ENCODE results near the gene KCNE4. TPM values are rescaled to one million over a fixed set of nuclear protein-coding genes. Genes with fewer than 3 reads are reported as not detected.

Gene KCNE4
- total RNA-seq, 2 donors from 2014 or later, result 9.6 to 13.6 TPM

GRCh38 chr2:223020971-223021675 lies 30.9 kb upstream of the KCNE4 start:
- TF ChIP-seq CTCF (IDR thresholded peaks at IDR 0.05), result no peak
- Histone ChIP-seq H3K9me3 (no peaks in the 10 kb centered on the region), H3K4me3 (no peak overlapping the region), H3K36me3 (no peaks in the 10 kb centered on the region), H3K4me1 (ENCODE audit: control insufficient read depth in 1 of 2, low read depth in 2 of 2) (peaks cover 0 to under 1% of the 10 kb centered on the region in 2 donors), H3K27ac (no peak overlapping the region), H3K27me3 (replicated peaks; ENCODE audit: insufficient read depth) (no peaks in the 10 kb centered on the region)
- no peak for DNase-seq (ENCODE audit: low spot score)
- no peak for ATAC-seq (ENCODE audit: insufficient number of reproducible peaks, low FRiP score, low read depth)

GRCh38 chr2:223026357-223027110 lies 25.5 kb upstream of the KCNE4 start:
- Histone ChIP-seq H3K36me3 (no peaks in the 10 kb centered on the region), H3K9me3 (no peaks in the 10 kb centered on the region), H3K4me3 (no peak overlapping the region), H3K27ac (no peak overlapping the region), H3K27me3 (replicated peaks; ENCODE audit: insufficient read depth) (no peaks in the 10 kb centered on the region), H3K4me1 (ENCODE audit: control insufficient read depth in 1 of 2, low read depth in 2 of 2) (peaks cover 0 to 12% of the 10 kb centered on the region in 2 donors)
- DNase-seq (ENCODE audit: low spot score) (no peak), ATAC-seq (ENCODE audit: insufficient number of reproducible peaks, low FRiP score, low read depth) (no peak)
- no peak for TF ChIP-seq CTCF (IDR thresholded peaks at IDR 0.05)

- Histone ChIP-seq H3K4me3 (no peak overlapping the region), H3K27ac (no peak overlapping the region), H3K36me3 (no peaks in the 10 kb centered on the region), H3K9me3 (no peaks in the 10 kb centered on the region), H3K27me3 (replicated peaks; ENCODE audit: insufficient read depth) (no peaks in the 10 kb centered on the region), H3K4me1 (ENCODE audit: control insufficient read depth in 1 of 2, low read depth in 2 of 2) (peaks cover 0 to 12% of the 10 kb centered on the region in 2 donors)
- ATAC-seq (ENCODE audit: insufficient number of reproducible peaks, low FRiP score, low read depth), result peak; percentile 72
- no peak for TF ChIP-seq CTCF (IDR thresholded peaks at IDR 0.05)
- no peak for DNase-seq (ENCODE audit: low spot score)
Observed at GRCh38 chr2:223027442-223027841, 24.5 kb upstream of the KCNE4 start.

- ATAC-seq (ENCODE audit: insufficient number of reproducible peaks, low FRiP score, low read depth) (no peak), DNase-seq (ENCODE audit: low spot score) (no peak)
- H3K27me3 ChIP-seq (replicated peaks; ENCODE audit: insufficient read depth), result no peaks in the 10 kb centered on the region
- TF ChIP-seq CTCF (IDR thresholded peaks at IDR 0.05), result no peak
- no peaks in the 10 kb centered on the region for H3K36me3 ChIP-seq
- H3K9me3 ChIP-seq, result no peaks in the 10 kb centered on the region
- H3K4me1 ChIP-seq (ENCODE audit: control insufficient read depth in 1 of 2, low read depth in 2 of 2), result peaks cover 0 to 12% of the 10 kb centered on the region in 2 donors
- no peak overlapping the region for H3K27ac ChIP-seq
- no peak overlapping the region for H3K4me3 ChIP-seq
Observed at GRCh38 chr2:223029287-223029686, 22.7 kb upstream of the KCNE4 start.

All from thoracic aorta (tissue), 2 donors.